Neural cell (in vitro differentiated cells): ENCODE data around the gene STAU1. TPM values are rescaled to one million over a fixed set of nuclear protein-coding genes. Genes with fewer than 3 reads are reported as not detected.

Experiments
- H2AFZ ChIP-seq: fragments of 200-600, 300-800 bp; sonication (generic), shearing (Covaris generic); 2 replicates; pipeline ENCODE4 v1.6.0; 2014; ENCODE audit warnings: low read depth, mild to moderate bottlenecking, antibody characterized with exemption, low read length, moderate library complexity
- H3F3A ChIP-seq: fragments of 200-600 bp; shearing (Covaris generic); 2 replicates; pipeline ENCODE4 v1.6.1; 2016; ENCODE audit warnings: mild to moderate bottlenecking, moderate library complexity, mixed read lengths, antibody characterized with exemption, low read length; ENCODE audit not compliant: insufficient read depth, poor library complexity, severe bottlenecking
- H3K27ac ChIP-seq: fragments of 200-600, 300-800 bp; sonication (generic), shearing (Covaris generic); 2 replicates; pipeline ENCODE4 v1.5.1; 2014; ENCODE audit warnings: mild to moderate bottlenecking, low read length, moderate library complexity
- H3K27me3 ChIP-seq: fragments of 300-800, 200-600 bp; sonication (generic), shearing (Covaris generic); 2 replicates; pipeline ENCODE4 v1.6.0; 2014; ENCODE audit warnings: mild to moderate bottlenecking, low read depth, low read length, moderate library complexity; ENCODE audit not compliant: insufficient read depth
- H3K36me3 ChIP-seq: fragments of 300-800, 200-600 bp; sonication (generic), shearing (Covaris generic); 2 replicates; pipeline ENCODE4 v1.5.1; 2014; ENCODE audit warnings: mild to moderate bottlenecking, antibody characterized with exemption, low read length, moderate library complexity; ENCODE audit not compliant: insufficient read depth
- H3K4me2 ChIP-seq: fragments of 300-800, 200-600 bp; sonication (generic), shearing (Covaris generic); 2 replicates; pipeline ENCODE4 v1.6.0; 2014; ENCODE audit warnings: mild to moderate bottlenecking, low read length
- H3K4me3 ChIP-seq: fragments of 300-800, 200-600 bp; sonication (generic), shearing (Covaris generic); 2 replicates; pipeline ENCODE4 v1.5.1; 2014; ENCODE audit warnings: mild to moderate bottlenecking, low read length, moderate library complexity
- H3K79me2 ChIP-seq: fragments of 200-600 bp; shearing (Covaris generic); replicated peaks from 2 replicates; pipeline ENCODE4 v1.6.0; 2014; ENCODE audit warnings: mild to moderate bottlenecking, low read length, moderate library complexity; ENCODE audit not compliant: insufficient read depth
- H3K9ac ChIP-seq: fragments of 300-800, 200-600 bp; sonication (generic), shearing (Covaris generic); 2 replicates; pipeline ENCODE4 v1.6.1; 2016; ENCODE audit warnings: mild to moderate bottlenecking, low read length, mixed read lengths
- H3K9me2 ChIP-seq: fragments of 200-600 bp; shearing (Covaris generic); 2 replicates; pipeline ENCODE4 v1.6.1; 2016; ENCODE audit warnings: mild to moderate bottlenecking, low read length, mixed read lengths; ENCODE audit not compliant: insufficient read depth
- H3K9me3 ChIP-seq: fragments of 200-600, 300-800 bp; sonication (generic), shearing (Covaris generic); 2 replicates; pipeline ENCODE4 v1.6.1; 2016; ENCODE audit warnings: mild to moderate bottlenecking, mixed run types, low read length, moderate library complexity, mixed read lengths
- H4K20me1 ChIP-seq: fragments of 200-600 bp; shearing (Covaris generic); 2 replicates; pipeline ENCODE4 v1.6.1; 2016; ENCODE audit warnings: mild to moderate bottlenecking, mixed run types; ENCODE audit not compliant: insufficient read depth
- EP300 ChIP-seq: fragments of 450-650 bp; conservative IDR thresholded peaks from 2 replicates; pipeline ENCODE4 v1.6.1; 2014; ENCODE audit warnings: antibody characterized with exemption, mild to moderate bottlenecking, moderate library complexity; ENCODE audit not compliant: poor library complexity, severe bottlenecking
- EZH2 ChIP-seq: fragments of 200-600, 300-800 bp; shearing (Covaris generic), sonication (generic); IDR thresholded peaks from 2 replicates; pipeline ENCODE4 v1.6.1; 2014; ENCODE audit warnings: antibody characterized with exemption, low read length, borderline replicate concordance, mild to moderate bottlenecking; ENCODE audit not compliant: insufficient read depth, poor library complexity, severe bottlenecking
- MXI1 ChIP-seq: fragments of 450-650 bp; conservative IDR thresholded peaks from 2 replicates; pipeline ENCODE4 v1.6.1; 2014; ENCODE audit warnings: antibody characterized with exemption, mild to moderate bottlenecking; ENCODE audit not compliant: poor library complexity, severe bottlenecking
- POLR2AphosphoS5 ChIP-seq: IDR thresholded peaks from 2 replicates; pipeline ENCODE4 v1.6.1; 2012
- RAD21 ChIP-seq: fragments of 450-650 bp; conservative IDR thresholded peaks from 2 replicates; pipeline ENCODE4 v1.6.1; 2014; ENCODE audit warnings: antibody characterized with exemption, mild to moderate bottlenecking, moderate library complexity
- SMC3 ChIP-seq: fragments of 450-650 bp; conservative IDR thresholded peaks from 2 replicates; pipeline ENCODE4 v1.6.1; 2014; ENCODE audit warnings: antibody characterized with exemption, mild to moderate bottlenecking, moderate library complexity; ENCODE audit not compliant: poor library complexity
- TAF1 ChIP-seq: IDR thresholded peaks from 2 replicates; pipeline ENCODE4 v1.6.1; 2012; ENCODE audit warnings: low read depth
- polyA plus RNA-seq: library from polyadenylated mRNA; depleted of rRNA; stranded (reverse); fragments of >200 nt; gene quantifications from 2 replicates; pipeline ENCODE4 v1.2.3, GENCODE V29; 2014
- TF ChIP-seq, protein P1 (sequence below): fragments of 450-650 bp; IDR thresholded peaks from 2 replicates; pipeline ENCODE4 v1.5.1; 2014; ENCODE audit warnings: antibody characterized with exemption, mild to moderate bottlenecking, moderate library complexity; ENCODE audit not compliant: poor library complexity, severe bottlenecking
- TF ChIP-seq, protein P2 (sequence below): IDR thresholded peaks from 2 replicates; pipeline ENCODE4 v1.6.1; 2012; ENCODE audit warnings: borderline replicate concordance

STAU1 gene
- polyA plus RNA-seq, 1 donor from 2014 or later: 43.1 TPM

DNA sequence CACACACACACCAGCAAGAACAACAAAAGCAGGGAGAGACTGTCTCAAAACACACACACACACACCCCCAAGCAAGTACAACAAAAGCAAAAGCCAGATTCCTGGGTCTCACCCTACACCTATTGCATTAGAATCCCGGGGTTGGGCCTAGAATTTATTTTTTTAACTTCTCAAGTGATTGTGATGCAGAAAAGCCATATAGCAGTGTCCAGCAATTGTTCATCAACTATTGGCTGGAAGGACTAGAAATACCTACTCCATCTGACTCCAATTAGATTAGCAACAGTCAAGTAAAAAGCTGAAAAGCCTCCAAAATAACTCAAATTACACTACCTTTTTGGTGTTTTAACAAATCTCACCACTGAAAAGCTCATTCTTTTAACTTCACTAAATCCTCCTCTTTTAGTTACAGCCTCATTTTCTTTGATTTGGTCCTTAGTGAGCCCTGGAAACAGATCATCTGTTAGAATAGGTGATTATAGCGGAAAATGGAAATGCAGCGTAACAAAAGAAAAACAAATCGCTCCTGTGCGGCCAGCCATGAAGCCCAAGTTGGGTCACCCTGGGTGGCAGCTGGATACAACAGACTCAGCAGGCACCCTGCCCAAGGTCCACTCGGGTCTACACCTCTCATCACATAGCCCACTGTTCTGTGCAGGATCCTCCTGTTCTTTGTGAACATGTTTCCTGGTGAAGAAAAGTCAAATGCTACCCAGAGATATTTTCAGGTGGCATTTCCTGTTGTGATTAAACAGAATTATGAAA lies 38.7 kb downstream of the STAU1 start:
- Histone ChIP-seq H3K27me3 (no peaks in the 10 kb centered on the region), H3F3A (no peaks in the 10 kb centered on the region), H3K9ac (no peak overlapping the region), H3K9me2 (no peaks in the 10 kb centered on the region), H3K79me2 (no peaks in the 10 kb centered on the region), H3K9me3 (no peaks in the 10 kb centered on the region), H3K4me3 (no peak overlapping the region), H3K4me2 (no peak overlapping the region), H4K20me1 (no peaks in the 10 kb centered on the region), H3K36me3 (no peaks in the 10 kb centered on the region), H2AFZ (no peak overlapping the region), H3K27ac (no peak overlapping the region)
- TF ChIP-seq, protein P1, sequence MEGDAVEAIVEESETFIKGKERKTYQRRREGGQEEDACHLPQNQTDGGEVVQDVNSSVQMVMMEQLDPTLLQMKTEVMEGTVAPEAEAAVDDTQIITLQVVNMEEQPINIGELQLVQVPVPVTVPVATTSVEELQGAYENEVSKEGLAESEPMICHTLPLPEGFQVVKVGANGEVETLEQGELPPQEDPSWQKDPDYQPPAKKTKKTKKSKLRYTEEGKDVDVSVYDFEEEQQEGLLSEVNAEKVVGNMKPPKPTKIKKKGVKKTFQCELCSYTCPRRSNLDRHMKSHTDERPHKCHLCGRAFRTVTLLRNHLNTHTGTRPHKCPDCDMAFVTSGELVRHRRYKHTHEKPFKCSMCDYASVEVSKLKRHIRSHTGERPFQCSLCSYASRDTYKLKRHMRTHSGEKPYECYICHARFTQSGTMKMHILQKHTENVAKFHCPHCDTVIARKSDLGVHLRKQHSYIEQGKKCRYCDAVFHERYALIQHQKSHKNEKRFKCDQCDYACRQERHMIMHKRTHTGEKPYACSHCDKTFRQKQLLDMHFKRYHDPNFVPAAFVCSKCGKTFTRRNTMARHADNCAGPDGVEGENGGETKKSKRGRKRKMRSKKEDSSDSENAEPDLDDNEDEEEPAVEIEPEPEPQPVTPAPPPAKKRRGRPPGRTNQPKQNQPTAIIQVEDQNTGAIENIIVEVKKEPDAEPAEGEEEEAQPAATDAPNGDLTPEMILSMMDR: no peak
- no peak for TF ChIP-seq SMC3
- TF ChIP-seq EP300: no peak
- no peak for TF ChIP-seq TAF1
- TF ChIP-seq POLR2AphosphoS5: no peak
- no peak for TF ChIP-seq RAD21
- no peak for TF ChIP-seq EZH2
- TF ChIP-seq, protein P2, sequence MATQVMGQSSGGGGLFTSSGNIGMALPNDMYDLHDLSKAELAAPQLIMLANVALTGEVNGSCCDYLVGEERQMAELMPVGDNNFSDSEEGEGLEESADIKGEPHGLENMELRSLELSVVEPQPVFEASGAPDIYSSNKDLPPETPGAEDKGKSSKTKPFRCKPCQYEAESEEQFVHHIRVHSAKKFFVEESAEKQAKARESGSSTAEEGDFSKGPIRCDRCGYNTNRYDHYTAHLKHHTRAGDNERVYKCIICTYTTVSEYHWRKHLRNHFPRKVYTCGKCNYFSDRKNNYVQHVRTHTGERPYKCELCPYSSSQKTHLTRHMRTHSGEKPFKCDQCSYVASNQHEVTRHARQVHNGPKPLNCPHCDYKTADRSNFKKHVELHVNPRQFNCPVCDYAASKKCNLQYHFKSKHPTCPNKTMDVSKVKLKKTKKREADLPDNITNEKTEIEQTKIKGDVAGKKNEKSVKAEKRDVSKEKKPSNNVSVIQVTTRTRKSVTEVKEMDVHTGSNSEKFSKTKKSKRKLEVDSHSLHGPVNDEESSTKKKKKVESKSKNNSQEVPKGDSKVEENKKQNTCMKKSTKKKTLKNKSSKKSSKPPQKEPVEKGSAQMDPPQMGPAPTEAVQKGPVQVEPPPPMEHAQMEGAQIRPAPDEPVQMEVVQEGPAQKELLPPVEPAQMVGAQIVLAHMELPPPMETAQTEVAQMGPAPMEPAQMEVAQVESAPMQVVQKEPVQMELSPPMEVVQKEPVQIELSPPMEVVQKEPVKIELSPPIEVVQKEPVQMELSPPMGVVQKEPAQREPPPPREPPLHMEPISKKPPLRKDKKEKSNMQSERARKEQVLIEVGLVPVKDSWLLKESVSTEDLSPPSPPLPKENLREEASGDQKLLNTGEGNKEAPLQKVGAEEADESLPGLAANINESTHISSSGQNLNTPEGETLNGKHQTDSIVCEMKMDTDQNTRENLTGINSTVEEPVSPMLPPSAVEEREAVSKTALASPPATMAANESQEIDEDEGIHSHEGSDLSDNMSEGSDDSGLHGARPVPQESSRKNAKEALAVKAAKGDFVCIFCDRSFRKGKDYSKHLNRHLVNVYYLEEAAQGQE: no peak
- TF ChIP-seq MXI1: no peak

DNA sequence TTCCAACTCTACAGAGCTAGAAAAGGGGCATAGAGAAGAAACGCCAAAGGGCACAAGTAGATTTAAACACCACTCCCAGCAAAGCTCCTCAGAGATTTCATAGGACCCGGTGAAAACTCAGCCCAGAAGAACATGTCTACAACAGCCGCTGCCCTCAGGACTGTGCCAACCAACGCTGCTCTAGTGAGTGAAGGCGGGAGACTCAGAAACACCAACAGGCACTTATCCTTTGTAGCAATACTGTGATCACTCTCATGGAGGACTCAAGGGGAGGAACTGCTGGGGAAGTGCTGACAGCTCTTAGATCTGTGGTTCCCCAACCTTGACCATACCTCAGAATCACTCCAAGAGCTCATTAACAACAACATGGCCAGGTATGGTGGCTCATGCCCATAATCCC lies 39.5 kb downstream of the STAU1 start:
- H3K79me2 ChIP-seq: no peaks in the 10 kb centered on the region

More for the DNA sequence above, 39.5 kb downstream of the STAU1 start:
- no peaks in the 10 kb centered on the region for H3F3A ChIP-seq
- H3K9ac ChIP-seq: no peak overlapping the region
- no peak overlapping the region for H2AFZ ChIP-seq
- H3K9me3 ChIP-seq: no peaks in the 10 kb centered on the region
- no peak overlapping the region for H3K27ac ChIP-seq
- H3K9me2 ChIP-seq: no peaks in the 10 kb centered on the region
- H3K36me3 ChIP-seq: no peaks in the 10 kb centered on the region
- no peaks in the 10 kb centered on the region for H4K20me1 ChIP-seq
- H3K4me2 ChIP-seq: no peak overlapping the region
- TF ChIP-seq EZH2 (no peak), SMC3 (no peak), TAF1 (no peak), MXI1 (no peak), EP300 (no peak), POLR2AphosphoS5 (no peak), RAD21 (no peak)
- TF ChIP-seq, protein P2: no peak
- TF ChIP-seq, protein P1: no peak
- H3K4me3 ChIP-seq: no peak overlapping the region
- H3K27me3 ChIP-seq: no peaks in the 10 kb centered on the region
